AG09309 (cell line): Measurements from ENCODE around the gene CASKIN1.
A peak's percentile ranks its signal among the peaks of the same experiment; 100 is the strongest.
"Not testable (repeated sequence)": the region's sequence is repeated elsewhere in the genome, so short reads cannot be mapped to it uniquely, and the experiment has no call there.

Experiments used
- DNase-seq: peaks from one replicate; pipeline ENCODE4 v3.0.0-alpha.2; 2010; ENCODE audit warnings: low read depth
- H3K4me3 ChIP-seq: 2 replicates; pipeline ENCODE4 v1.5.1; 2011; ENCODE audit warnings: mild to moderate bottlenecking, low read depth, low read length, moderate library complexity; ENCODE audit not compliant: control insufficient read depth
- TF ChIP-seq, protein P1 (sequence below): IDR thresholded peaks from 2 replicates; pipeline ENCODE4 v1.5.1; 2011; ENCODE audit warnings: mild to moderate bottlenecking, low read depth, low read length, inconsistent platforms; ENCODE audit not compliant: insufficient read depth, control insufficient read depth; ENCODE audit errors: missing control alignments

Gene CASKIN1

DNA sequence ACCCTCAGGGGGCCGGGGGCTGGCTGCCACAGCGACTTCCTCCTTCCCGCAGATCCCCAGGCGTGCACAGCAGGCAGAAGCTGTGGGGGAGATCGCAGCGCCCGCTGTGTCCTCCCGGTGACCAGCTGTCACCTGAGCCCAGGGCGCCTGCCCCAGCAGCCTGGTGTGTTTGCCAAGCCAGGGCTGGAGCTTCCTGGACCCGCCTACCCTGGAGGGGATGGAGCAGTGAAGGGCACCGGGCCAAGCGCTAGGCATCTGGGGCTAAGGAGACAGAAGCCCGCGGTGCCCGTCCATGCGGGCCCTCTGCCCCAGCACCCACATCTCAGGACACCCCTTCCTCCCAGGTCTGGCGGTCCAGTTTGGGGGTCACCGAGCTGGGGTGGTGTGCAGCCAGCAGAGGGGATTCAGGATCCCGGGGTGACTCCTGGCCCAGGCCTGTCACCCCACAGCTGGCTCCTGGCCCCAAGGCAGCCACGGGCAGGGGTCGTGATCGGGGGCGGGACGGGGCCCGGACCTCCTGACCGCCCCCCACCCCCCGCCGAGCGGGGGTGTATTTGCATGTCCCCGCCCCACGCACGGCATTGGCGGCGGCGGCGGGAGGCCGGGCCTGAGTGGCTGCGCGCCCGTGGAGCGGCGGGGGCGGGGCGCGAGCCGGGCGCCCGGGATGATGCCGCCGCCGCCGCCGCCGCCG lies 48.3 kb downstream of the CASKIN1 start, which contains the start of gene RAB26:
Gene RAB26, plus strand, starts transcription at position 645 of the 691 bp plus-strand sequence. CDS start 159 bp downstream, outside the sequence.
- DNase-seq, result no peak
- peak within 1 kb of the TSS; percentile 23 for H3K4me3 ChIP-seq
- TF ChIP-seq, protein P1, sequence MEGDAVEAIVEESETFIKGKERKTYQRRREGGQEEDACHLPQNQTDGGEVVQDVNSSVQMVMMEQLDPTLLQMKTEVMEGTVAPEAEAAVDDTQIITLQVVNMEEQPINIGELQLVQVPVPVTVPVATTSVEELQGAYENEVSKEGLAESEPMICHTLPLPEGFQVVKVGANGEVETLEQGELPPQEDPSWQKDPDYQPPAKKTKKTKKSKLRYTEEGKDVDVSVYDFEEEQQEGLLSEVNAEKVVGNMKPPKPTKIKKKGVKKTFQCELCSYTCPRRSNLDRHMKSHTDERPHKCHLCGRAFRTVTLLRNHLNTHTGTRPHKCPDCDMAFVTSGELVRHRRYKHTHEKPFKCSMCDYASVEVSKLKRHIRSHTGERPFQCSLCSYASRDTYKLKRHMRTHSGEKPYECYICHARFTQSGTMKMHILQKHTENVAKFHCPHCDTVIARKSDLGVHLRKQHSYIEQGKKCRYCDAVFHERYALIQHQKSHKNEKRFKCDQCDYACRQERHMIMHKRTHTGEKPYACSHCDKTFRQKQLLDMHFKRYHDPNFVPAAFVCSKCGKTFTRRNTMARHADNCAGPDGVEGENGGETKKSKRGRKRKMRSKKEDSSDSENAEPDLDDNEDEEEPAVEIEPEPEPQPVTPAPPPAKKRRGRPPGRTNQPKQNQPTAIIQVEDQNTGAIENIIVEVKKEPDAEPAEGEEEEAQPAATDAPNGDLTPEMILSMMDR, result no peak

DNA sequence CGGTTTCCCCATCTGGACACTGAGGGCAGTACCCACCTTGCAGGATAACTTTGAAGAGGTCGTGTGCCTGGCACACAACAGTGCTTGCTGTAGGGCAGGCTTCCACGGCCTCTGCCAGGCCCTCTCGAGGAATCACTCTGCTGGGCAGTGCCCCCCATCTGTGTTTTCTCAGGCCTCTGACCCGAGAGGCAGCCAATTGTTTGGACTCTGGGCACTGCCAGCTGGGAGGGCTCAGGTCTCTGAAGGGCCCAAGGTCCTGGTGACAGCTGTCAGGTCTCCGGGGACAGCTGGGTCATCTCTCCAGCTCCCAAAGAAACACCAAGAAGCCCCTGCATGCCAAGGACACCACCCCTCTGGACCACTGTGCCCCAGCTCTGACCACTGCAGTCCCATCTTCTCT lies 49.0 kb downstream of the CASKIN1 start:
- DNase-seq, result no peak
- no peak overlapping the region for H3K4me3 ChIP-seq
- TF ChIP-seq, protein P1, result no peak

DNA sequence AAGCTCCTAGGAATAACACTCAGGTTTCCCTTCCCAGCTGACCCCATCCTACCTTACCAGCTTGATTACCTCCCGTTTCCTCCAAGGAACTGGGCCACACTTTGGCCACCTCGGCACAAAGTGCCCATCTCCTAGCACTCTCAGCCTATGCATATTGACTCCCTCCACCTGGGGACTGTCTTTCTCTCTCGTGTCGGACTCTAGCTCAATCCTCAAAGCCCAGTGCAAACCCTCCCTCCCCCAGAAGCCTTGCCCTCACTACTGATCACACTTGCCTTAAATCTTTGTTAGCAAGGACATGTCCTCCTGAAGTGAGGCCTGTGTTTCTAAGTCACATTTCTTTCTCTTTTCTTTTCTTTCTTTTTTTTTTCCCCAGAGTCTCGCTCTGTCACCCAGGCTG lies 50.6 kb downstream of the CASKIN1 start:
- DNase-seq, result no peak
- TF ChIP-seq, protein P1, result no peak
- no peak overlapping the region for H3K4me3 ChIP-seq

DNA sequence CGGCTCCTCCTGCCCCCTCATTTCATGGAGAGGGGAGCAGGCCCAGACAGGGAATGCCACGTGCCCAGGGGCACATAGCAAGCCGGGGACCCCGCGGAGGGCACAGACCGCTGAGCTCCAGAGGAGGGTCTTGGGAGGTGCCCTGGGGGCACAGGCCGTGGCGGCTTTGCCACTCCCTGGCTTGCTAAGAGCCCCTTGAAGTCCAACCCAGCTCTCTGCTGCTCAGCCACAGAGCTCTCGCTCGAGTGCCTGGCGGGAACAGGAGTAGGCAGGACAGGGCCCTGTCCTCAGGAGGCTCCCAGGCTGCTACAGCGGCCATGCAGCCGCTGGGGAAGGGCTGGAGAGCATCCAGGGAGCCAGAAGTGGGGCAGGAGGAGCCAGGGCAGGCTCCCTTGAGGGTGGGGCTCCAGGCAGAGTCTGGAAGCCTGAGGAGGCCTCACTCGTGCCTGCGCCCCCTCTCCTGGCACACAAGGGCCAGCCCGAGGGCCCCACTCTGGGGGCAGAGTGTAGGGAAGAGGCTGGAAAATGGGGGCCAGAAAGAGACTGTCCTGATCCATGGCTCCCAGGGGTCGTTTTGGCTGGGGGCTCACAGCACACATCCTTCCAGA lies 52.4 kb downstream of the CASKIN1 start:
- TF ChIP-seq, protein P1, result no peak
- no peak overlapping the region for H3K4me3 ChIP-seq
- no peak for DNase-seq

DNA sequence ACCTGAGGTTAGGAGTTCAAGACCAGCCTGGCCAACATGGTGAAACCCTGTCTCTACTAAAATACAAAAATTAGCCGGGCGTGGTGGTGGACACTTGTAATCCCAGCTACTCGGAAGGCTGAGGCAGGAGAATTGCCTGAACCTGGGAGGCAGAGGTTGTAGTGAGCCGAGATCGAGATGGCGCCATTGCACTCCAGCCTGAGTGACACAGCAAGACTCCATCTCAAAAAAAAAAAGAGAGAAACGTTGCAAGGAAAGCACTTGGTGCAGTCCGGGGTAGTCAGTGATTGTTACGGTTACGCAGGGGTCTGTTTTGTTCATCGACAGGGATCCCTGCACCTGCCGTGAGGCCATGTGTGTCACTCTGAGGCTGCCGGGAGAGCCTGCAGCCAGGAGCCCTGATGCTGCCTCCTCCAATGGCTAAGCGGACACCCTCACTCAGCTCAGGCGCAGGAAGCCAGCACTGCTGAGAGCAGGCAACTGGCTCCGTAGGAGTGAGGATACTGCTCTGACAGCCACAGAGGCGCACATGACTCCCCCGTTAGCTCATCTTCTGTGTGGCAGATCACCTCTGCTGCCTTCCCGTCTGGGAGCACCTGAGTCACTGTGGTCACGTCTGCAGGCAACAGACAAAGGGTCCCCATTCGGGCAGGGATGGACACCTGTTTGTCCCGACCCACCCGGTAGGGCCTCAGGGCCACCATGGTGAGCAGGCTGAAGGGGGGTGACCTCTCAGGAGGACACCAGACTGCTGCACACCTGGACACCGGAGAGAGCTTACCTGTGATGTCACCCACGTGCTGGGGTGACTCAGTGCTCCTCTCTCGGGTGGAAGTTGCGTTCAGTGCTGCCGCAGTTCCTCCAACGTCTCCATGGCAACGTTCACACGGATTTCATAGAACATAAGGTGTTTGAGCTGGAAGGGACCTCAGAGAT lies 53.2 kb downstream of the CASKIN1 start:
- TF ChIP-seq, protein P1, result no peak
- DNase-seq, result no peak
- H3K4me3 ChIP-seq, result no peak overlapping the region

DNA sequence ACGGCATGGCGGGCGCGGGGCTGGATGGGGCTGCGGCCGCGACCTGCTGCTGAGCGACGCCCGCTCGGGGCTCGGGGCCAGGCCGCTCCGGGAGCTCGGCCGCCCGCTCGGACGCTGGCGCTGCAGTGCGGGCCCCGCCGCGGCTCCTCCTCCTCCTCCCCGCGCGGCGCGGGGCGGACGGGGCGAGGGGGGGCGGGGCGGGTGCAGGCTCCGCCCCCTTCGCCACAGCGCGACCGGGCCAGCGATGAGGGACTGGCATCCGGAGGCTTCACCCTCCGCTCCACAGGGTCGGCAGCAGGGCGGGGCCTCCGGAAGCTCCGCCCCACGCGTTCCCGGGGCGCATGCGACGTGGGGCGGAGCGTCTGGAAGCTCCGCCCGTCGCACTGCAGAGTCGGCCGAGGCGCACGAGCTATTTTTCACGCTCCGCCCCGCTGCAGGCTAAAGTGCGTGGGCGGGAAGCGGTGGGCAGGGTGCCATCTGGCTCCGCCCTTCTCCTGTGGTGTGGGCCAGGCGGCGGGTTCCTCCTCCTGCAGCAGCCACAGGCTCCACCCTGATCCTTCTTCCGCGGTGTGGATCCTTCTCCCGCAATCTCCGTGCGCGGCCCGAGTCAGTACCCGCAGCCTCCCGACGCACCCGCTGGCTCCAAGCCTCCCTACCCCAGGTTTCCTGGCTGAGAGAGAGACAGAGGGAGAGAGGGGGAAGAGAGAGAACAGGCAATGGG lies 60.5 kb downstream of the CASKIN1 start, which contains the start of gene PKD1:
Gene PKD1, minus strand, starts transcription at position 129 of the 721 bp plus-strand sequence. CDS start 209 bp downstream, outside the sequence.
- H3K4me3 ChIP-seq, result peak within 1 kb of the TSS; percentile 61
- peak; percentile 79 for DNase-seq

DNA sequence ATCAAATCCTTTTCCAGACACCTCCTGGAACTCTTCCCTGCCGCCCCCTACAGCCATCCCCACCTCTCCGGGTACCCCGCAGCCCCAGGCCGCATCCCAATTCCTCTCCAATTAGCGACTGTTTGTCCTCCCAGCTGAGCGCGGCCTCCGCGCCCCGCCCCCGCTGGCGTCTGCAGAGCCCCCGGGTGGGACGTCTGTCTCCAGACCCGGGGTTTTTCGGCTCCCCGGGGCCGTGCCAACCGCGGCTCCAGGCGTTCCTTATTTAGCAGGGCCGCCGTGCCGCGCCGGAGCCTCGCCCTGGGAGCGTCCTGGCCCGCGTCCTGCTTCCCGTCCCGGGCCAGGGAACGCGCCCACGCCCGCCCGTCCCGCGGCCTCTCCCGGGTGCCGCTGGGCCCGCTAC lies 61.3 kb downstream of the CASKIN1 start:
- peak overlapping the region; percentile 61 for H3K4me3 ChIP-seq
- not testable (repeated sequence) for DNase-seq

DNA sequence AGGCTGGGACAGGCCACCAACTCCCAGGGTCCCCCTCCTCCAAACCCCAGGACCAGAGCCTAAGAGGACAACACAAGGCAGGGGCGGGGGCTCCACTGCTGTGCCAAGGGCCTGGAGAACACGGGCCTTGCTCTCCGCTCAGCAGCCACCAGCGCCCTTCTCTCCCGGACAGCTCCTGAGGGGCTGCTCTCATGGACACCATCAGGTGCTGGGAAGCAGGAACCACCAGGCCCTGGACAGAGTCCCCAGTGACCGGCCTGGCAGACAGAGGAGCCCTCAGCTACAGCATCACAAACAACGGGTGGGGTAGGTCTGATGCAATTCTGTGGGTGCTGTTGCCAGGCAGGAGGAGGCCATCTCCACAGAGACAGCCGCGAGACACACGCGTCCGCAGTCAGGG lies 62.6 kb downstream of the CASKIN1 start:
- DNase-seq, result not testable (repeated sequence)
- peak overlapping the region; percentile 36 for H3K4me3 ChIP-seq

DNA sequence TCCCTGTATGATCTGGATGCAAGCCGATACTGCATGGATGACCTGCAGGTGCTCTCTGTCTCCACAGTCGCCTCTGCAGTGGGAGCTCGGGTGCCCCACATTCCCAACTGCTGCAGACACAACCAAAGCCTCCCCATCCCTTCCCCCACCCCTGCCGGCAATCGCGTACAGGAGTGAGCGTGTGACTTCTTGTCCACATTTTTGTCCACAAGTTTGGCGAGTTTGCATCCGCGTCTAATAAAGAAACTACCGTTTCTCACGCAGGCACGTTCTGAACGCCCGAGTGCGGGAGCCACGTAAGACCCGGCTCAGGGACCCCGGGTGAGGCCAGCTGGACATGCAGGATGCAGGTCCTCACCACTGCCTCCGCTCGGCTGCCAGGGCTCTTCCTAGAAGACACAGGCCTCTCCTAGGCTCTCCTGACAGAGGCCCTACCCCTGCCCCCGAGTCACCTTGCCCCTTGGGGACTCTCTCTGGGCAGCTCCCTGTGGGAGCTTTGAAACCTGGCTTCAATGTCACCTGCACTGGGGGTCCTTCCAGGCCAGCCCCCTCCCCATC lies 66.4 kb downstream of the CASKIN1 start:
- not testable (repeated sequence) for H3K4me3 ChIP-seq, DNase-seq

DNA sequence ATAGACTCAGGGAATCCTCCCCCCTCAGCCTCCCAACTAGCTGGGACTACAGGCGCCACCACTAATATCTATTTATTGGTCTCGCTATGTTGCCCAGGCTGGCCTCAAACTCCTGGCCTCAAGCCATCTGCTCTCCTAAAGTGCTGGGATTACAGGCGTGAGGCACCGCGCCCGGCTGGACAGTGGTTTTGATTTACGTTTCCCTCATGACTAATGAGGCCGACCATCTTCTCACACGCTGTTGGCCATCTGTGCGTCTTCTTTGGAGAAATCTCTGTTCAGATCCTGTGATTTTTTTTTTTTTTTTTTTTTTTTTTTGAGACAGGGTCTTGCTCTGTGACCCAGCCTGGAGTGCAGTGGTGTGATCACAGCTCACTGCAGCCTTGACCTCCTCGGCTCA lies 67.2 kb downstream of the CASKIN1 start:
- not testable (repeated sequence) for H3K4me3 ChIP-seq

DNA sequence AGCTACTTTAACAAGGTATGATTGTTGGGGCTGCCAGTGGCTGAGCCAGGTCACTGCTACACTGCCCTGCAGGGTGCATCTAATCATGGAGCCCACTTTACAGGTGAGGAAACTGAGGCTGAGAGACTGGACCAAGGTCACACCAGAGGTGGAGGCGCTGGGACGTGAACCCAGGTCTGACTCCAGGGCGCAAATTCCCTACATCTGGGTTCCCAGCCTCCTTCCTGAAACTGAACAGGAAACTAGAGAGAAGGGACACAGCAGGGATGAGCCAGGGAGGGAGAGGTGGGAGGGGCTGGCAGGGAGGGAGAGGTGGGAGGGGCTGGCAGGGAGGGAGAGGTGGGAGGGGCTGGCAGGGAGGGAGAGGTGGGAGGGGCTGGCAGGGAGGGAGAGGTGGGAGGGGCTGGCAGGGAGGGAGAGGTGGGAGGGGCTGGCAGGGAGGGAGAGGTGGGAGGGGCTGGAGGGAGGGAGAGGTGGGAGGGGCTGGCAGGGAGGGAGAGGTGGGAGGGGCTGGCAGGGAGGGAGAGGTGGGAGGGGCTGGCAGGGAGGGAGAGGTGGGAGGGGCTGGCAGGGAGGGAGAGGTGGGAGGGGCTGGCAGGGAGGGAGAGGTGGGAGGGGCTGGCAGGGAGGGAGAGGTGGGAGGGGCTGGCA lies 68.7 kb downstream of the CASKIN1 start:
- H3K4me3 ChIP-seq, DNase-seq: not testable (repeated sequence)

More for the DNA sequence above, 67.2 kb downstream of the CASKIN1 start:
- DNase-seq, result peak; percentile 66
